IMR-90 (cell line): ENCODE results near the gene PRR5L. TPM values are rescaled to one million over a fixed set of nuclear protein-coding genes. Genes with fewer than 3 reads are reported as not detected.

Source experiments
- ATAC-seq: fragments of 200-7000 bp; cut with Tn5 transposase; 2 replicates; pipeline ENCODE4 v1.9.1; 2020; ENCODE audit warnings: low read depth, mild to moderate bottlenecking, moderate library complexity
- BruUV-seq: library from RNA; stranded (reverse); fragments of 400-500 nt; replicated peaks from 2 replicates; lab custom pipeline; 2021; lab: Mats Ljungman, UMichigan
- CTCF ChIA-PET: fragments of 300-600 bp; formaldehyde crosslinking; extraction: SDS; loops from one replicate; lab custom pipeline; 2021; ENCODE audit warnings: antibody characterized with exemption; lab: Yijun Ruan, JAX
- POLR2A ChIA-PET: fragments of 300-600 bp; sonication (Branson Sonifier 250); formaldehyde crosslinking; loops from one replicate; lab custom pipeline; 2022; ENCODE audit warnings: antibody characterized with exemption; ENCODE audit not compliant: unreplicated experiment; lab: Charles Lee
- DNase-seq: peaks from one replicate; pipeline ENCODE4 v3.0.0; 2013
- H2AFZ ChIP-seq: replicated peaks from 2 replicates; pipeline ENCODE3; 2013; ENCODE audit warnings: low read length, mild to moderate bottlenecking; ENCODE audit not compliant: poor library complexity
- H2AK5ac ChIP-seq: 2 replicates; pipeline ENCODE4 v1.6.1; 2013; ENCODE audit warnings: low read depth, low read length, inconsistent platforms
- H2AK9ac ChIP-seq: replicated peaks from 2 replicates; pipeline ENCODE3; 2013; ENCODE audit warnings: mild to moderate bottlenecking, low read depth, low read length, moderate library complexity; ENCODE audit not compliant: poor library complexity
- H2BK120ac ChIP-seq: 2 replicates; pipeline ENCODE4 v1.6.1; 2013; ENCODE audit warnings: low read depth, low read length, inconsistent platforms
- H2BK15ac ChIP-seq: 3 replicates; pipeline ENCODE4 v1.6.1; 2013; ENCODE audit warnings: low read depth, low read length, inconsistent platforms
- H2BK20ac ChIP-seq: 2 replicates; pipeline ENCODE4 v1.6.1; 2013; ENCODE audit warnings: low read depth, mild to moderate bottlenecking, inconsistent platforms, low read length, moderate library complexity
- H2BK5ac ChIP-seq: 2 replicates; pipeline ENCODE4 v1.6.1; 2013; ENCODE audit warnings: mild to moderate bottlenecking, low read depth, low read length, inconsistent platforms; ENCODE audit not compliant: poor library complexity, severe bottlenecking
- H3K14ac ChIP-seq: replicated peaks from 2 replicates; pipeline ENCODE4 v1.6.1; 2013; ENCODE audit warnings: low read depth, low read length, inconsistent platforms
- H3K18ac ChIP-seq: 2 replicates; pipeline ENCODE4 v1.6.1; 2013; ENCODE audit warnings: low read depth, low read length, control low read depth
- H3K23ac ChIP-seq: 2 replicates; pipeline ENCODE4 v1.6.1; 2013; ENCODE audit warnings: low read depth, low read length, inconsistent platforms
- H3K27ac ChIP-seq: 2 replicates; pipeline ENCODE4 v1.5.1; 2013; ENCODE audit warnings: mild to moderate bottlenecking, control low read depth, low read length; ENCODE audit not compliant: insufficient read depth
- H3K27me3 ChIP-seq: 2 replicates; pipeline ENCODE4 v1.6.1; 2013; ENCODE audit warnings: low read length; ENCODE audit not compliant: control insufficient read depth, insufficient read depth
- H3K36me3 ChIP-seq: 2 replicates; pipeline ENCODE4 v1.6.1; 2013; ENCODE audit warnings: low read length, mixed read lengths; ENCODE audit not compliant: control insufficient read depth, insufficient read depth
- H3K4ac ChIP-seq: 2 replicates; pipeline ENCODE4 v1.6.1; 2013; ENCODE audit warnings: low read depth, low read length, inconsistent platforms
- H3K4me1 ChIP-seq: 2 replicates; pipeline ENCODE4 v1.6.1; 2013; ENCODE audit warnings: low read length, mixed read lengths; ENCODE audit not compliant: control insufficient read depth, insufficient read depth
- H3K4me2 ChIP-seq: 2 replicates; pipeline ENCODE4 v1.6.1; 2013; ENCODE audit warnings: low read depth, mild to moderate bottlenecking, control low read depth, low read length, moderate library complexity
- H3K4me3 ChIP-seq: 2 replicates; pipeline ENCODE4 v1.5.1; 2013; ENCODE audit warnings: low read depth, mild to moderate bottlenecking, control low read depth, low read length, moderate library complexity; ENCODE audit not compliant: insufficient read depth
- H3K56ac ChIP-seq: 2 replicates; pipeline ENCODE4 v1.6.1; 2013; ENCODE audit warnings: low read length, inconsistent platforms; ENCODE audit not compliant: insufficient read depth; ENCODE audit errors: extremely low read depth
- H3K79me1 ChIP-seq, 2 experiments: 2 replicates each; pipeline ENCODE4 v1.6.1; 2013; ENCODE audit warnings: low read length in 2 of 2, inconsistent platforms in 1 of 2, low read depth in 1 of 2
- H3K9ac ChIP-seq: 2 replicates; pipeline ENCODE4 v1.6.1; 2013; ENCODE audit warnings: low read depth, low read length, control low read depth
- H3K9me1 ChIP-seq: 2 replicates; pipeline ENCODE4 v1.6.1; 2013; ENCODE audit warnings: low read length, inconsistent platforms; ENCODE audit not compliant: insufficient read depth
- H3K9me3 ChIP-seq: 2 replicates; pipeline ENCODE4 v1.6.1; 2013; ENCODE audit warnings: low read length; ENCODE audit not compliant: control insufficient read depth, insufficient read depth
- H4K20me1 ChIP-seq: 2 replicates; pipeline ENCODE4 v1.6.1; 2013; ENCODE audit warnings: low read length, inconsistent platforms; ENCODE audit not compliant: insufficient read depth
- H4K5ac ChIP-seq: 2 replicates; pipeline ENCODE4 v1.6.1; 2013; ENCODE audit warnings: mild to moderate bottlenecking, low read depth, low read length, control low read depth
- H4K8ac ChIP-seq, 2 experiments: 2 replicates each; pipeline ENCODE4 v1.6.1; 2013; ENCODE audit warnings: low read depth in 2 of 2, low read length in 2 of 2, control low read depth in 1 of 2, inconsistent platforms in 1 of 2
- H4K91ac ChIP-seq: 2 replicates; pipeline ENCODE4 v1.6.1; 2013; ENCODE audit warnings: low read depth, low read length, inconsistent platforms; ENCODE audit not compliant: insufficient read depth
- CEBPB ChIP-seq: IDR thresholded peaks from 2 replicates; pipeline ENCODE4 v1.6.1; 2012; ENCODE audit warnings: low read depth, low read length, improper control_type of control experiment
- CHD1 ChIP-seq: IDR thresholded peaks from 2 replicates; pipeline ENCODE4 v1.6.1; 2012; ENCODE audit warnings: low read depth, low read length, improper control_type of control experiment
- MAFK ChIP-seq: IDR thresholded peaks from 2 replicates; pipeline ENCODE4 v1.6.1; 2012; ENCODE audit warnings: low read depth, low read length, improper control_type of control experiment
- NFE2L2 ChIP-seq: fragments of 150-350 bp; IDR thresholded peaks from 2 replicates; pipeline ENCODE4 v1.6.1; 2016; ENCODE audit warnings: low read depth, mild to moderate bottlenecking, low read length
- POLR2A ChIP-seq: IDR thresholded peaks from 2 replicates; pipeline ENCODE4 v1.6.1; 2012; ENCODE audit warnings: mild to moderate bottlenecking, low read depth, low read length
- SMC3 ChIP-seq: fragments of 150-350 bp; IDR thresholded peaks from 2 replicates; pipeline ENCODE4 v1.6.1; 2016; ENCODE audit warnings: low read depth, mild to moderate bottlenecking, antibody characterized with exemption, low read length, moderate library complexity
- WGBS, 2 experiments: methylation state at CpG; one replicate each; pipeline versions ENCODE4 v1.1.5 to v1.1.7; 2013; ENCODE audit warnings: missing lambda C conversion rate in 2 of 2; ENCODE audit not compliant: insufficient read length in 1 of 2; ENCODE audit errors: extremely low coverage in 2 of 2; 5-methylcytosine and 5-hydroxymethylcytosine counted together
- dilution Hi-C: fragments of 300-500 bp; cut with HindIII; formaldehyde crosslinking; loops from one replicate; pipeline ENCODE4 v1.14.3; 2018; ENCODE audit warnings: low sequenced_read_pairs; ENCODE audit not compliant: unreplicated experiment
- in situ Hi-C: fragments of 300-500 bp; cut with MboI; formaldehyde crosslinking; loops from 3 replicates; pipeline ENCODE4 v1.14.3; 2019; ENCODE audit warnings: low sequenced_read_pairs, inconsistent platforms, mixed read lengths
- intact Hi-C: fragments of 100-400 bp; cut with micrococcal nuclease; formaldehyde crosslinking; loops from 2 replicates; pipeline ENCODE4 v1.10.0; 2022
- polyA plus RNA-seq, 3 experiments: library from polyadenylated mRNA; depleted of rRNA; stranded (reverse); fragments of >200 nt; gene quantifications; 2 replicates each; pipeline ENCODE4 v1.2.3, GENCODE V29; 2012; ENCODE audit warnings: low replicate concordance in 1 of 3
- total RNA-seq: library from RNA; depleted of rRNA; stranded (reverse); fragments of >200 nt; gene quantifications from 2 replicates; pipeline ENCODE4 v1.2.3, GENCODE V29; 2012

PRR5L gene
- total and polyA plus RNA-seq, 2 of the 4 experiments (the other 2 are of a cell fraction), result 2.9 to 3.6 TPM

DNA sequence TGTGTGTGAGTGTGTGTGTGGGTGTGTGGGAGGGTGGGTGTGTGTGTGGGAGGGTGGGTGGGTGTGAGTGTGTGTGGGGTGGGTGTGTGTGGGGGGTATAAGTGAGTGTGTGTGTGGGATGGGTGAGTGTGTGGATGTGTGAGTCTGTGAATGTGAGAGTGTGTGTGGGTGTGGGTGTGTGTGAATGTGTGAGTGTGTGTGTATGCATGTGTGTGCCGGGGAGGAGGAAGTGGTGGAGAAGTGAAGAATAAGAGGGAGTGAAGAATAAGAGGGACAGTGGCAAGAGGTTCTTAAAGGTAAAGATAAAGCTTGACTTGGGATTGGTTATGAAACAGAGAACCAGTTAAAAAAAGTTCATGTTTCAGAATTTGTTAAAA lies 54.0 kb downstream of the PRR5L start:
- no peak overlapping the region for H2AK5ac ChIP-seq
- CTCF ChIA-PET, result no interaction called here
- POLR2A ChIA-PET, result no interaction called here
- TF ChIP-seq SMC3, result no peak
- TF ChIP-seq CHD1, result no peak
- TF ChIP-seq MAFK, result no peak
- TF ChIP-seq POLR2A, result no peak
- TF ChIP-seq CEBPB, result no peak
- TF ChIP-seq NFE2L2, result no peak
- peaks cover 11% of the 10 kb centered on the region for H3K27me3 ChIP-seq
- no peaks in the 10 kb centered on the region for H4K20me1 ChIP-seq
- no peak overlapping the region for H3K9ac ChIP-seq
- no peak overlapping the region for H4K91ac ChIP-seq
- BruUV-seq, result no TSS peak
- H2AK9ac ChIP-seq, result no peak overlapping the region
- H2BK120ac ChIP-seq, result no peak overlapping the region
- H2BK20ac ChIP-seq, result no peak overlapping the region
- H3K4ac ChIP-seq, result no peak overlapping the region
- H3K36me3 ChIP-seq, result no peaks in the 10 kb centered on the region
- H3K4me2 ChIP-seq, result no peak overlapping the region
- H3K27ac ChIP-seq, result no peak overlapping the region
- ATAC-seq, result no peak
- H3K9me3 ChIP-seq, result no peaks in the 10 kb centered on the region
- no peak overlapping the region for H3K23ac ChIP-seq
- no peak overlapping the region for H4K8ac ChIP-seq
- no peak overlapping the region; the same call in 1 of the 2 replicates for H4K5ac ChIP-seq
- H3K4me3 ChIP-seq, result no peak overlapping the region
- 0 out of 2 replicates have a peak, but pooled peaks cover 3% of the 10 kb centered on the region for H3K9me1 ChIP-seq
- intact Hi-C loops (no loop called here), dilution Hi-C loops (no loop called here), in situ Hi-C loops (no loop called here)
- H3K79me1 ChIP-seq, result no peaks in the 10 kb centered on the region
- DNase-seq, result no peak
- H2AFZ ChIP-seq, result no peak overlapping the region
- no peak overlapping the region for H3K14ac ChIP-seq
- H2BK5ac ChIP-seq, result peak overlapping the region; percentile 65
- peaks cover 5% of the 10 kb centered on the region; the same call in 1 of the 2 replicates for H3K4me1 ChIP-seq
- no peak overlapping the region for H3K56ac ChIP-seq
- H2BK15ac ChIP-seq, result no peak overlapping the region
- H3K18ac ChIP-seq, result no peak overlapping the region
- WGBS, 2 experiments, result 78% methylated on average over 1 of the region's 1 CpG; no CpG with 5 or more reads in 1 of the 2 experiments
